Measurements from ENCODE around the gene TRIM3.

TRIM3 gene

DNA sequence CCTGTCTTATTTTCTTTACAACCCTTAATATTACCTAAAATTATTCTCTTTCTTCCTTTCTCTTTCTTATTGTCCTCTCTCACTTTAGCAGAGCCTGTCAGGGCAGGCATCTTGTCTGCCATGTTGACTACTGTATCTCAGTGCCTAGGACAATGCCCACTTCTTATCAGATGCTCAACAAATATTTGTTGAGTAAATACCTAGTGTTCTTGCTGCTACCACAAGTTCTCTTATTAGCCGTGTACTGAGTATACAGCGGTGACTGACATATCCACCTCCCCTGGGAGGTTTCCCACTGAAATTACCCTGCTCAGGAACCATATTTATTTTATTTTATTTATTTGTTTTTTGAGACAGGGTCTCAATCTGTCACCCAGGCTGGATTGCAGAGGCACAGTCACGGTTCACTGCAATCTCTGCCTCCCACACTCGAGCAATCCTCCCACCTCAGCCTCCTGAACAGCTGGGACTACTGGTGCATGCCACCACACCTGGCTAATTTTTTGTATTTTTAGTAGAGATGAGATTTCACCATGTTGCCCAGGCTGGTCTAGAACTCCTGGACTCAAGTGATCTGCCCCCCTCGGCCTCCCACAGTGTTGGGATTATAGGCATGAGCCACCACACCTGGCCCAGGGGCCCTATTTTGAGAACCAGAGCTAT lies 39.6 kb downstream of the TRIM3 start:
- peak; percentile 12 for DNase-seq

DNA sequence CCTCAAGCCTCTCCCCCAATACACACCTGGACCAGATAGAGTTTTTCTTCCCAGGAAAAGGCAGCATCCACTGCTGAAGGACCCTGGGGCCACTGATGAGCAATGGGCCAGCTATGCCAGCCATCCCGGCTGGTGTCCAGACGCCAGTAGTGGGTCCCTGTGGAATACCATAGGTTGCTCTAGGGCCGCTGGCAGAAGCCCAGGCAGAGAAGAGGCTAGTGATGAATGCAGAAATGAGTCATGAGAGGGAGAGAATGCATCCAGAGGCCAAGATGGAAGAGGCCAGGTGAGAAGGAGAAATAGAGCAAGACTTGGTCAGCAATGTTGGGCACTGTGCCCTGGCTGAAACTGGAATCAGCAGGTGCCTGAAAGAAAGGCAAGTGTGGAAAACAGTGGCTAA lies 41.9 kb downstream of the TRIM3 start:
- no peak for DNase-seq

- DNase-seq = no peak
These were observed 46.2 kb downstream of the TRIM3 start for GRCh38 chr11:6427516-6427915.

- DNase-seq = no peak
These were observed 53.1 kb downstream of the TRIM3 start for GRCh38 chr11:6420677-6421076.

DNA sequence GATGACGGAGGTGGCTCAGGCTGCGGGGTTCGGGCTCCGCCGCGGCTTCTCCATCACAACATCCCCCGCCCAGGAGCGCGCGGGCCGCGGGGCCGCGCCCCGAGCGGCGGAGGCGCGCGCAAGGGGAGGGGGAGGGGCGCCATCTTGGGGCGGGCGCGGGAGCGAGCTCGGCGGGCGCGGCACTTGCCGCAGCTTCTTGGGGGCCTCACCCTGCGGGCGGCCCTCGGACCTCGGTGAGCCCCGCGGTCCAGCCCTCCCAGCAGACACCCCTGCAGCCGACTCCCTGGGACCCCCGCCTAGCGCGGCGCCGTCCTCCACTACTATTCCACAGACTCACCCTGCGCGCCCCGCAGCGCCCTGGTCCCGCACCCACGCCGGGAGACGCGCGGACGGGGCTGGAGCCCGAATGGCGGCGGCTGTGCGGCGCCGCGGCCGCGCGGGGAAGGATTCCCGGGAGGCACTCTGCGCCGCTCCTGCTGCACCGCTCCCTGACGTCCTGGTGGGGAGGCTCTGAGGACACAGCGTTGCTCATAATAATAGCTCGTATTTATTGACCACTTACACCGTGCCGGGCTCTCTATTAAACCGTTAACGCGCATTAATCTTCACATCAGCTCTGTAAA lies 54.6 kb downstream of the TRIM3 start, which contains the start of gene APBB1:
Gene APBB1 (minus strand): TSS at position 86 of the 623 bp plus-strand sequence. CDS start 7,747 bp downstream, outside the sequence.
- no peak for DNase-seq

DNA sequence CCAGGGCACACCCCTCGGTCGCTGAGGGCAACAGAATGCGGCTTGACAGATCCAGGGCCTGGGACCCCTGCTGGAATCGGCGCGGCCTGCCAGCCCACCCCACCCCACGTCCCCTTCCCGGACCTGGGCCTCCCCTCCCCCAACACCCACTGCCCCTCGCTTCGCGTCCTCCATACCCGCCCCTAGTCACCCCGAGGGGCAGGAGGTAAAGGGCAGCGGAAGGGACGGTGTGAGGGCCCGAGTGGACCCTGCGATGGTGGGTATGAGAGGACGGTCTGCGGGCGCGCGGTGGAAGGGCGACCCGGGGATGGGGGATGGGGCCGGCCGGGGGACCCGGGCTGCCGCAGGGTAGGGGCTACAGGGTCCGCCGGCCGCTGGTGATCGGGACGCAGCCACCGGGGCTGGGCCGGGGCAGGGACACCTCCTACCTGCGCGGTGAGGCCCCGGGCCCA lies 55.2 kb downstream of the TRIM3 start:
- no peak for DNase-seq

- DNase-seq = no peak
These were observed 55.7 kb downstream of the TRIM3 start for GRCh38 chr11:6417907-6418556.

DNA sequence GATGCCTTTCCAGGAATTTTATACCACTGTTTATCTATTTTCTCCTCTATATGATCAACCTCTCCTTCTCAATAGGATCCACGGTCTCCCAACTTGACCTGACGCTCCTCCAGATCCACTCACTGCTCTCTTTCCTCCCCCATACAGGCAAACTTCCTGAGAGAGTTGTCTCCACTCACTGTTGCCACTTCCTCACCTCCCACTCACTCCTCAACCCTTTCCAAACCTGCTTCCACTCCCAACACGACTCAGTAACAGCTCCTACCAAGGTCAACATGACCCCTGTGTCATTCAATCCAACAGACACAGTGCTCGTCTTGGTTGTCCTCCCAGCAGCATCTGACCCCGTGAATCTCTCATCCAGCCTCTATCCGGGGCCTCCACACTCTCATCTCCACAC lies 57.9 kb downstream of the TRIM3 start:
- no peak for DNase-seq

GRCh38 chr11:6414874-6415328 lies 58.8 kb downstream of the TRIM3 start:
- DNase-seq = no peak

DNA sequence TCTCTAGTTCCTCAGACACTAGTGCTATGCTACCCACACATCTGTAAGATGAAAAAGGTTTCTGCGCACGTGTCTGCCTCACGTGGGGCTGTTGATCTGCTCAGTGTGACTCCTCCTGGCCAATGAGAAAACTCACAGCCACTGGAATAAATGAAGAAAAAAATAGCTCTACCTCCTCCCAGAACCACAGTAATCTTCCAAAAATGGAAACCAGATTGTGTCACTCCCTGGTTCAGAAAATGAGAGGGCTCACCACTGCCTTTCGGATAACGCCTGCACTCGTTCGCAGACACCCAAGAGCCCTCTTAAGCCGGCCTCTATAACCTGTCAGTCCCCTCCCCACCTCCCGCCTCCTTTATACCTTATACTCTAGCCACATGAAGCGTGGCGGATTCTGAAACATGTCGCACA lies 59.9 kb downstream of the TRIM3 start:
- no peak for DNase-seq

- no peak for DNase-seq
These were observed 62.1 kb downstream of the TRIM3 start for GRCh38 chr11:6411594-6412031.

- DNase-seq = no peak
These were observed 62.9 kb downstream of the TRIM3 start for GRCh38 chr11:6410695-6411430.

DNA sequence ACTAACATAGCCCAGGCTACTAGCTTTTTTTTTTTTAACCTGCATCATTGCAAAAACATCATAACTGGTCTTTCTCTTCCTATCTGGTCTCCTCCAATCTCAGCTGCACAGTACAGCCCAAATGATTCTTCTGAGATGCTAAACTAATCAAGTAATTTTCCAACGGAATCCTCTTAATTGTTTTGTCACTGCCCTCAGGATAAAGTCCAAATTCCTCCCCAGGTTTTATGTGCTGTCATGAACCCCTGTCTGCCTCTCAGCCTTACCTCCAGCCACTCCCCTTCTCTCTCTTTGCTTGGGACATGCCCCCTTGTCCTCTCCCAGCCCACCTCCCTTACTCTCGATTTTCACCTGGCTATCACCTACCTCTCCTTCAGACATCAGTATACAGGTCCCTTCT lies 67.4 kb downstream of the TRIM3 start:
- DNase-seq = no peak

DNA sequence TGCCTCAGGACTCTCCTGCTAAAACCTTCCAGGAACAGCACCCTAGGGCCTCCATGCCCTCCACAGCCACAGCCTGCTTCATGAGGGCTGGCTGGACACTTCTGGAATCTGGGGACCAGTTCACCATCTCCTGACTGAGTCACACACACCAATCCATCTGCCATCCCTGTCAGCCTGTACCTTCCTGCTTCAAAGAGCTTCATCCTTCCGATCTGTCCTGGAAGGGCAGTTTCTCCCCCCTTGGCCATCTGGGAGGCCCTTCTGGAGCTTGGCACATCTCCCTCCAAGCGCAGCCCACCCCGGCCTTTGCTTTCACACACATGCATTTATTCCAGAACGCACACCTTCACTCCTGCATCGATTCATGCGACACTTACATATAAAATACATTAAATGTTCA lies 67.9 kb downstream of the TRIM3 start:
- DNase-seq = peak; percentile 32

DNA sequence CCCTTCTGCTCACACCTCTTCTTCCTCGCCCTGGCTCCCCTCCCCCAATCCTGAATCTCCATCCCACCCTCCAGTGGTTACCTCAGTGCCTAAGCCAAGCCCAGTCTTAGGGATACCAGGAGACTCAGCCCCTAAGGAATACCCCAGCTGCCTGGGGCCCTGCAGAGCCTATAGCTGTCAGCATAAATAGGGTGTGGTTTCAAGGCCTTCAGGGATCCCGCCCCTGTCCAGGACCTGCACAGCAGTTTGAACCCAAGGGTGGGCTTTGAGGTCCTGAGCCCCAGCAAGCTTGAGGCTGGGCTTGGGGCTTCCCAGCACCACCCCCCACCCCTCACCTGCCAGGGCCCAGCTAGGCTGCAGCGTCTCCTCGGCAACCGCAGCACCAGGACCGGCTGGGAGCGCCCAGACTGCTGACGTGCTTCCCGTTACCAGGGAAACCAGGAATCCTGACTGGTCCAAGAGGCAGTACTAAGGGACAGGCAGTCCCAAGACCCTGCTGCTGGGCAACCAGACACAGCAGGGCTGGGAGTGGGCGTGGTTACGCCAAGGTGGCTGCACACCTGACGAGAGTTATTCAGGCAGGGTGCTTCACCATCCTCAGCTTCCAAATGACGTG lies 68.6 kb downstream of the TRIM3 start:
- no peak for DNase-seq

DNA sequence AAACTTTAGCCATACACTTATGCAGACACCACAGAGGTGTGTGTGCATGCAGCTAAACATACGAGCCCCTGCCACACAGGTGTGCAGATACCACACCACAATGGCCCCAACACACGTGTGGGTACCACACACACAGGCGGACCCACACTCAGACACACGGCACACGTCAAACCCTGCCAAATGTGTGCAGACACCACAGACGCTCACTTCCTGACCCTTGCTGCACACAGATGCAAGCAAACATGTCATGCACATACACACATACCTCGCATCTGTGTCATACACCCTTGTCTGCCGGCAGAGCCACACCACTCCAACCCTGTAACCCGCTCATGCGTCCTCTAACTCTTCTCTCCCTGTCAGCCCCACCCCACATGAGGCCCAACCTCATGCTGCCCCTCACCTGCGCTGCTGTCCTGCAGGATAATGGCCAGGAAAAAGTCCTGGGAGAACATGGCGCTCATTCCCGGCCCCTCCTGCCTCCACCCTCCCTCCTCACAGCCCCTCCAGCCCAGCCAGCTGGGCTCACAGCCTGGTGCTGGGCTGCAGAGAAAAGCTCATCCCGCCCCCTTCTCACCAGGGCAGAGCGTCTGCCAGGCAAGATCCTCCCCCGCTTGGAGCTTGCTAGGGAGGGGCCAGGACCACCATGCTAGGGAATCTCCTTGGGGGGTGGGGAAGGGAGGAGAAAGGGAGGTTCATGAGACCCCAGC lies 69.2 kb downstream of the TRIM3 start:
- DNase-seq = peak; percentile 35

GRCh38 chr11:6403539-6403938 lies 70.2 kb downstream of the TRIM3 start:
- no peak for DNase-seq

DNA sequence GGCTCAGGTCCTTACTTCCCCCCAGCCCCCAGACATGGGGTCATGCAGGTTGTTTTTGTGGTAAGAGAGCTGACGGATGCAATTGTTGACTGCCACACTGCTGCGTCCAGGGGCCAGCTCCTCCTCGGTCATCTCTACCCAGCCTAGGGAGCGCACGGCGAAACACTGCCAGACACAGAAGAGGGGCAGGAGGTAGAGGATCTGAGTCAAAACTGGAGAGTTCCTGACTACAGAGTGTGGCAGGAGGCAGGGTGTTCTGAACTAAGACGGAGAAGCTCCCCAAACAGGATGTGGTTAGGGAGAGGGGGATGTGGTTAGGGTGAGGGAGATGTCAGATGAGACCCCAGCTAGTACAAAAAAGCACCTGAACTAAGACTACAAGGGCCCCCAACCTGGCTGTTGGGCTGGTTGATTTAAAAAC lies 71.2 kb downstream of the TRIM3 start:
- no peak for DNase-seq

DNA sequence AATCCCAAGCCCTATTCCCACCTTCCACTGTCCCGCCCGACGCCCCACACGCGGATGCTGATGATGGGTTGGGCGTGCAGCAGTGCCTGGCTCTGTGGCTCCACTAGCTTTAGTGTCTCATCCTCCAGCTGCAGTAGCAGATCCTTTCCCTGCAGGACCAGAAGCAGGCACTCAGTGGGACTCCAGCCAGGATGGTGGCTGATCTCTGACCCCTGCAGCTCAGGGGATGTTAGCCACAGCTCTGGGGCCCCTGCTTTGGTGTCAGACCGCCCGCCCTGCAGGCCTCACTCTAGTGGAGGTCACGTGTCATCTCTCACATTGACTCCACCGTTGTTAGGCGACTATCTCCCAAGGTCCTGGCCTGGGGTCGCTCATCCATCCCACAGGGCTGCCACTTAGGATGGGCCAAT lies 71.7 kb downstream of the TRIM3 start:
- DNase-seq = no peak

- DNase-seq = no peak
These were observed 72.3 kb downstream of the TRIM3 start for GRCh38 chr11:6401464-6401863.

DNA sequence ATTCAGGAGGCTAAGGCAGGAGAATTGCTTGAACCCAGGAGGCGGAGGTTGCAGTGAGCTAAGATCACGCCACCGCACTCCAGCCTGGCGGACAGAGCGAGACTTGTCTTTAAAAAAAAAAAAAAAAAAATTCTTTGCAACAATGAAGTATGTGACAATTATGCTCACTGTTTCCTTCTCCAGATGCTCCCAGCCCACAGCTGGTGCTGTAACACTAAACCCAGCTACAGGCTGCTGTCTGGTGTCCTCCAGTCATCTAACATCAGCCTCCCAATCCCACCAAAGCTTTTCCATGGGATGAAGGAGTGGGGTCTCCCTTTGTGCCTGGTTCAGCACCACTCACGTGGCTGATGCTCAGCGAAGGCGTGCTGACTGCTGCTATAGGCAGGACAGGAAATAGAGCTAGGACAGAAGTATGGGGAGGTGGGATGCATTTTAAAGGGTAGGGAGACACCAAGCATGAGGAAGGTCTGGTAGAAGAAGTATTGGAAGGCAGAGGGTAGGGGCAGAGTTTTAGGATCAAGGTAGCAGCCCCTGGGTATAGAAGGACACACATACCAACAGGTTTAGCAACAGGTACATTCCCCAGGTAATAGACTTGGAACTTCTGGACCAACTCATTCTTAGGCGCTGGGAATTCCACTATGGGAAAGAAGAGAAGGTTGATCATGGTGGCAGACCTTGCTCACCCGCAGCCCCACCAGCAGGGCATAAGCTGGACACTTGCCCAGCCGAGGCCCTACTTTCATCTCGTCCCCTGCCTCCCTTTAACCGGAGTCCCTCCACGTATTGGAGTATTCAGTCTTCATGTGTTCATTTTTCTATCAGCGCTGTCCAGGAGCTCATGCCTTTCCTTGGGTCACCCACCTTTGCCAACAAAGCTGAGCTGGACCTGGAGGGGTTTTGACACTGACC lies 73.1 kb downstream of the TRIM3 start:
- DNase-seq = no peak

All from NCI-H1694 (cell line).